GM23338 (cell line): Measurements from ENCODE around the gene OPN1LW. TPM values are rescaled to one million over a fixed set of nuclear protein-coding genes. Genes with fewer than 3 reads are reported as not detected.

Experiments
- ATAC-seq: fragments of 200-7000 bp; cut with Tn5 transposase; 3 replicates; pipeline ENCODE4 v1.9.1; 2020
- DNase-seq: peaks from one replicate; pipeline ENCODE4 v3.0.0-alpha.2; 2015; ENCODE audit warnings: low spot score
- H2AFZ ChIP-seq: fragments of 200-600 bp; sonication (generic); 2 replicates; pipeline ENCODE4 v1.8.0; 2016; ENCODE audit warnings: antibody characterized with exemption, mild to moderate bottlenecking, moderate library complexity
- H3F3A ChIP-seq: fragments of 200-600 bp; sonication (generic); replicated peaks from 2 replicates; pipeline ENCODE4 v1.8.0; 2017; ENCODE audit warnings: antibody characterized with exemption, mixed run types, low read depth
- H3K27ac ChIP-seq: fragments of 200-600 bp; sonication (generic); 2 replicates; pipeline ENCODE4 v1.6.1; 2016; ENCODE audit warnings: low read depth
- H3K27me3 ChIP-seq: fragments of 200-600 bp; sonication (generic); 2 replicates; pipeline ENCODE4 v1.8.0; 2016; ENCODE audit warnings: mild to moderate bottlenecking, mixed run types, moderate library complexity; ENCODE audit not compliant: insufficient read depth
- H3K36me3 ChIP-seq: fragments of 200-600 bp; sonication (generic); 2 replicates; pipeline ENCODE4 v1.8.0; 2016; ENCODE audit warnings: mild to moderate bottlenecking; ENCODE audit not compliant: insufficient read depth
- H3K4me1 ChIP-seq: fragments of 200-600 bp; sonication (generic); 2 replicates; pipeline ENCODE4 v1.8.0; 2016; ENCODE audit warnings: mild to moderate bottlenecking, moderate library complexity; ENCODE audit not compliant: insufficient read depth
- H3K4me2 ChIP-seq: fragments of 200-600 bp; sonication (generic); 2 replicates; pipeline ENCODE4 v1.7.1; 2017; ENCODE audit warnings: mixed run types
- H3K4me3 ChIP-seq: fragments of 200-600 bp; sonication (generic); 2 replicates; pipeline ENCODE4 v1.6.1; 2016; ENCODE audit warnings: mixed run types
- H3K79me2 ChIP-seq: fragments of 200-600 bp; sonication (generic); replicated peaks from 2 replicates; pipeline ENCODE4 v1.8.0; 2017; ENCODE audit warnings: mild to moderate bottlenecking; ENCODE audit not compliant: insufficient read depth
- H3K9me2 ChIP-seq: fragments of 200-600 bp; sonication (generic); 2 replicates; pipeline ENCODE4 v1.8.0; 2017; ENCODE audit not compliant: insufficient read depth
- H4K20me1 ChIP-seq: fragments of 200-600 bp; sonication (generic); replicated peaks from 2 replicates; pipeline ENCODE4 v1.8.0; 2017; ENCODE audit warnings: mild to moderate bottlenecking; ENCODE audit not compliant: insufficient read depth
- H3K27ac Mint-ChIP-seq: 2 replicates; pipeline ENCODE4 v1.8.0; 2020; ENCODE audit warnings: inconsistent platforms, mild to moderate bottlenecking, moderate library complexity, mixed read lengths
- H3K27me3 Mint-ChIP-seq: 3 replicates; pipeline ENCODE4 v1.8.0; 2022; ENCODE audit warnings: low read depth, mild to moderate bottlenecking, moderate library complexity, mixed read lengths, inconsistent platforms; ENCODE audit not compliant: insufficient read depth, poor library complexity
- H3K36me3 Mint-ChIP-seq: 3 replicates; pipeline ENCODE4 v1.8.0; 2021; ENCODE audit warnings: low read depth, mild to moderate bottlenecking, inconsistent platforms, moderate library complexity, mixed read lengths
- H3K4me1 Mint-ChIP-seq: 3 replicates; pipeline ENCODE4 v1.8.0; 2020; ENCODE audit warnings: mild to moderate bottlenecking, inconsistent platforms, mixed read lengths
- H3K4me3 Mint-ChIP-seq: 3 replicates; pipeline ENCODE4 v1.8.0; 2021; ENCODE audit warnings: moderate library complexity, mild to moderate bottlenecking, inconsistent platforms, mixed read lengths
- H3K9me3 Mint-ChIP-seq: 3 replicates; pipeline ENCODE4 v1.8.0; 2020; ENCODE audit warnings: moderate library complexity, mild to moderate bottlenecking, inconsistent platforms, mixed read lengths
- CREB1 ChIP-seq: fragments of 250-450 bp; sonication (Bioruptor Pico); IDR thresholded peaks from 2 replicates; pipeline ENCODE4 v1.5.0; 2020; ENCODE audit warnings: low read depth, mild to moderate bottlenecking, moderate library complexity
- EZH2 ChIP-seq: fragments of 200-600 bp; sonication (generic); IDR thresholded peaks from one replicate; pipeline ENCODE4 v1.8.0; 2017; ENCODE audit warnings: antibody characterized with exemption, mild to moderate bottlenecking, low read depth; ENCODE audit not compliant: unreplicated experiment
- JUNB ChIP-seq: IDR thresholded peaks from one replicate; pipeline ENCODE4 v1.6.1; 2016; ENCODE audit warnings: antibody characterized with exemption; ENCODE audit not compliant: unreplicated experiment
- NANOG ChIP-seq: IDR thresholded peaks from 2 replicates; pipeline ENCODE4 v1.6.1; 2016; ENCODE audit warnings: antibody characterized with exemption, borderline replicate concordance
- POLR2AphosphoS5 ChIP-seq: IDR thresholded peaks from 2 replicates; pipeline ENCODE4 v1.6.1; 2016; ENCODE audit warnings: antibody characterized with exemption, low read depth
- STAT1 ChIP-seq: IDR thresholded peaks from one replicate; pipeline ENCODE4 v1.6.1; 2016; ENCODE audit warnings: antibody characterized with exemption; ENCODE audit not compliant: unreplicated experiment
- ZNF114 ChIP-seq: fragments of 250-450 bp; sonication (Bioruptor Pico); IDR thresholded peaks from 2 replicates; pipeline ENCODE4 v1.5.0; 2020; ENCODE audit warnings: mild to moderate bottlenecking, moderate library complexity
- ZNF331 ChIP-seq: fragments of 250-450 bp; sonication (Bioruptor Pico); IDR thresholded peaks from 2 replicates; pipeline ENCODE4 v1.5.0; 2020; ENCODE audit warnings: low read depth, mild to moderate bottlenecking, moderate library complexity
- polyA plus RNA-seq: library from polyadenylated mRNA; unstranded; fragments of >200 nt; fragmentation: Nextera tagmentation; extraction: Ambion mirVana; gene quantifications from 2 replicates; pipeline ENCODE4 v1.2.1, GENCODE V29; 2016
- total RNA-seq: library from RNA; depleted of rRNA; stranded (reverse); fragments of >200 nt; shearing (Covaris generic); gene quantifications from 2 replicates; pipeline ENCODE4 v1.2.3, GENCODE V29; 2014
- TF ChIP-seq, protein P1 (sequence below): fragments of 250-450 bp; sonication (Bioruptor Pico); IDR thresholded peaks from 2 replicates; pipeline ENCODE4 v1.5.0; 2020; ENCODE audit warnings: mild to moderate bottlenecking, moderate library complexity
- TF ChIP-seq, protein P2 (sequence below): IDR thresholded peaks from one replicate; pipeline ENCODE4 v1.6.1; 2018; ENCODE audit warnings: antibody characterized with exemption; ENCODE audit not compliant: unreplicated experiment

Gene OPN1LW
- total and polyA plus RNA-seq, 2 experiments from 2014 or later, result not detected

DNA sequence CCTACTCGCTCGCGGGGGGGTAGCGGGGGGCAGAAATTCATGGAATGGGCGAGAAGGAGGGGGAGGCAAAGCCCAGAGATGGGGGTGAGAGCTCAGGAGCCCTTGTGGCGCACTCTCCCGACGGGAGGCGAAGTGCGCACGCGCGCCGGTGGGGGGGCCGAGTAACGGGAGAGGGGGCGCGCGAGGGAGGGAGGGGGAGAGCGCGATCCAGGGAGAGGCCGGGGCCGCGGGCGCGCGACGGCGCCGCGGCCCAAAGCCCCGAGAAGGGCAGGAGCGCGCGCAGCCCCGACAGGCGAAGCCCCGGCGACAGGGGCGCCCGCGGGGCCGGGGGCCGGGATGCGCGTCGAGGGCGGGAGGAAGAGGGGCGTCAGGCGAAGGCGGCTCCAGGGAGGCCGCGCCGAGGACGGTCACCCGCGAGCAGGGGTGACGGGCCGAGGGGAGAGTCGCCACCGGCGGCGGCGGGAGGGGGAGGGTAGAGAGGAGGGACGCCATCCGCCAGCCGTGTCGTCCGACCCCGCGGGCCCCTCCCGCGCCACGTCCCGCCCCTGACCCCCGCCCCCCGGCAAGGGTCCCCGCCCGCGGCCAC, 46.9 kb upstream of the OPN1LW start:
- ATAC-seq, result peak; percentile 53
- H3K27ac Mint-ChIP-seq, result no peak overlapping the region

DNA sequence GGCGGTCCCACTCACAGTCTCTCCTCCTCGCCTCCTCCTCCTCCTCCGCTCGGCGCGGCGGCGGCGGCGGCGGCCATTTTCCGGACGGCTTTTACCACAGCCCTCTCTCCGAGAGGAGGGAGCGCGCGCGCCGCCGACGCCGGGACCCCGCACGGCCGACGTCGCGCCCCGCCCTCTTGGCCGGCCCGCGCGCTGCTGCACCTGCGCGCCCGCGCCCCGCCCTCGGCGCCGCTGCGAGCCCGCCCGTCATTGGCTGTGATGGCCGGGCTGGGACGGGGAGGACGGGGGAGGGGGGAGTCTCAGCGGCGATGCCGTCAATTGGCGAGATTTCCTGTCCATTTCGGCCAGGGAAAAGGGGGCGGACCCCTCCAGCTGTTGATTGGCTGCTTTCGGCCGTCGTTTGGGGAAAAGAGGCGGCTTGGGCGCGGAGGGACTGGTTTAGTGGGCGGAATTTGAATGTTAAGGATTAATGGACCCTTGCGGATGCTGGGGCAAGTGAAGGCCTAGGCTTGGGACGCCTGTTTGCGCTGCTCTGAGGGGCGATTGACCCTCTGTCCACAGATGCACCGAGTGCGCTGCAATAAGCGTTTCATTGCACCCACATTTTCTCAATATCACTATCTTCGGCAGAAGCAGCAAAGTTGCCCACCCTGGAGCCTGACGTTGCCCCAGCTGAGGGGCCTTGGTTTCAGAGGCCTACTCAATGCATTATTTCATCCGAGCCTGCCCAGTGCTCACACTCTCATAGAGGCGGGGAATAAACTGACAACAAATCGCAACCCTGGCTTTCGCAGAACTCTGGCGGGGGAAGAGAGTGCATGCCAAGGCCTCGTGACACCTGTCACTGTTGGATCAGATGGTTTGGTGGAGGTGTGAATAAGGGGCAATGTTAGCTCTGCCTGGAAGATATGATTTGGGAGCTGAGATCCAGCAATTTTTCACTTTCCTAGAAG, 46.2 kb upstream of the OPN1LW start, which contains the start of gene MECP2:
Gene MECP2 (minus strand): TSS at position 129 of the 953 bp plus-strand sequence.
- Histone ChIP-seq H3K4me1 (peaks cover 27% of the 10 kb centered on the region), H3K27me3 (no peaks in the 10 kb centered on the region), H2AFZ (no peak within 1 kb of the TSS), H3K79me2 (peaks cover 38% of the 10 kb centered on the region), H3K27ac (0 out of 2 replicates have a peak within 1 kb of the TSS, but pooled peaks have one; percentile 59), H3K9me2 (no peaks in the 10 kb centered on the region), H3K4me3 (peak within 1 kb of the TSS; percentile 75), H4K20me1 (no peaks in the 10 kb centered on the region; the same call in 1 of the 2 replicates), H3K36me3 (no peaks in the 10 kb centered on the region), H3F3A (no peaks in the 10 kb centered on the region), H3K4me2 (peak within 1 kb of the TSS; percentile 87)
- Mint-ChIP-seq H3K9me3 (no peaks in the 10 kb centered on the region), H3K4me1 (peaks cover 36% of the 10 kb centered on the region), H3K27ac (peak within 1 kb of the TSS; percentile 52; the same call in 1 of the 2 replicates), H3K4me3 (peak within 1 kb of the TSS; percentile 85), H3K36me3 (no peaks in the 10 kb centered on the region), H3K27me3 (peaks cover 11% of the 10 kb centered on the region)
- DNase-seq (peak; percentile 94), ATAC-seq (peak; percentile 70)
- no peak for TF ChIP-seq EZH2
- TF ChIP-seq NANOG, result no peak
- TF ChIP-seq, protein P1, sequence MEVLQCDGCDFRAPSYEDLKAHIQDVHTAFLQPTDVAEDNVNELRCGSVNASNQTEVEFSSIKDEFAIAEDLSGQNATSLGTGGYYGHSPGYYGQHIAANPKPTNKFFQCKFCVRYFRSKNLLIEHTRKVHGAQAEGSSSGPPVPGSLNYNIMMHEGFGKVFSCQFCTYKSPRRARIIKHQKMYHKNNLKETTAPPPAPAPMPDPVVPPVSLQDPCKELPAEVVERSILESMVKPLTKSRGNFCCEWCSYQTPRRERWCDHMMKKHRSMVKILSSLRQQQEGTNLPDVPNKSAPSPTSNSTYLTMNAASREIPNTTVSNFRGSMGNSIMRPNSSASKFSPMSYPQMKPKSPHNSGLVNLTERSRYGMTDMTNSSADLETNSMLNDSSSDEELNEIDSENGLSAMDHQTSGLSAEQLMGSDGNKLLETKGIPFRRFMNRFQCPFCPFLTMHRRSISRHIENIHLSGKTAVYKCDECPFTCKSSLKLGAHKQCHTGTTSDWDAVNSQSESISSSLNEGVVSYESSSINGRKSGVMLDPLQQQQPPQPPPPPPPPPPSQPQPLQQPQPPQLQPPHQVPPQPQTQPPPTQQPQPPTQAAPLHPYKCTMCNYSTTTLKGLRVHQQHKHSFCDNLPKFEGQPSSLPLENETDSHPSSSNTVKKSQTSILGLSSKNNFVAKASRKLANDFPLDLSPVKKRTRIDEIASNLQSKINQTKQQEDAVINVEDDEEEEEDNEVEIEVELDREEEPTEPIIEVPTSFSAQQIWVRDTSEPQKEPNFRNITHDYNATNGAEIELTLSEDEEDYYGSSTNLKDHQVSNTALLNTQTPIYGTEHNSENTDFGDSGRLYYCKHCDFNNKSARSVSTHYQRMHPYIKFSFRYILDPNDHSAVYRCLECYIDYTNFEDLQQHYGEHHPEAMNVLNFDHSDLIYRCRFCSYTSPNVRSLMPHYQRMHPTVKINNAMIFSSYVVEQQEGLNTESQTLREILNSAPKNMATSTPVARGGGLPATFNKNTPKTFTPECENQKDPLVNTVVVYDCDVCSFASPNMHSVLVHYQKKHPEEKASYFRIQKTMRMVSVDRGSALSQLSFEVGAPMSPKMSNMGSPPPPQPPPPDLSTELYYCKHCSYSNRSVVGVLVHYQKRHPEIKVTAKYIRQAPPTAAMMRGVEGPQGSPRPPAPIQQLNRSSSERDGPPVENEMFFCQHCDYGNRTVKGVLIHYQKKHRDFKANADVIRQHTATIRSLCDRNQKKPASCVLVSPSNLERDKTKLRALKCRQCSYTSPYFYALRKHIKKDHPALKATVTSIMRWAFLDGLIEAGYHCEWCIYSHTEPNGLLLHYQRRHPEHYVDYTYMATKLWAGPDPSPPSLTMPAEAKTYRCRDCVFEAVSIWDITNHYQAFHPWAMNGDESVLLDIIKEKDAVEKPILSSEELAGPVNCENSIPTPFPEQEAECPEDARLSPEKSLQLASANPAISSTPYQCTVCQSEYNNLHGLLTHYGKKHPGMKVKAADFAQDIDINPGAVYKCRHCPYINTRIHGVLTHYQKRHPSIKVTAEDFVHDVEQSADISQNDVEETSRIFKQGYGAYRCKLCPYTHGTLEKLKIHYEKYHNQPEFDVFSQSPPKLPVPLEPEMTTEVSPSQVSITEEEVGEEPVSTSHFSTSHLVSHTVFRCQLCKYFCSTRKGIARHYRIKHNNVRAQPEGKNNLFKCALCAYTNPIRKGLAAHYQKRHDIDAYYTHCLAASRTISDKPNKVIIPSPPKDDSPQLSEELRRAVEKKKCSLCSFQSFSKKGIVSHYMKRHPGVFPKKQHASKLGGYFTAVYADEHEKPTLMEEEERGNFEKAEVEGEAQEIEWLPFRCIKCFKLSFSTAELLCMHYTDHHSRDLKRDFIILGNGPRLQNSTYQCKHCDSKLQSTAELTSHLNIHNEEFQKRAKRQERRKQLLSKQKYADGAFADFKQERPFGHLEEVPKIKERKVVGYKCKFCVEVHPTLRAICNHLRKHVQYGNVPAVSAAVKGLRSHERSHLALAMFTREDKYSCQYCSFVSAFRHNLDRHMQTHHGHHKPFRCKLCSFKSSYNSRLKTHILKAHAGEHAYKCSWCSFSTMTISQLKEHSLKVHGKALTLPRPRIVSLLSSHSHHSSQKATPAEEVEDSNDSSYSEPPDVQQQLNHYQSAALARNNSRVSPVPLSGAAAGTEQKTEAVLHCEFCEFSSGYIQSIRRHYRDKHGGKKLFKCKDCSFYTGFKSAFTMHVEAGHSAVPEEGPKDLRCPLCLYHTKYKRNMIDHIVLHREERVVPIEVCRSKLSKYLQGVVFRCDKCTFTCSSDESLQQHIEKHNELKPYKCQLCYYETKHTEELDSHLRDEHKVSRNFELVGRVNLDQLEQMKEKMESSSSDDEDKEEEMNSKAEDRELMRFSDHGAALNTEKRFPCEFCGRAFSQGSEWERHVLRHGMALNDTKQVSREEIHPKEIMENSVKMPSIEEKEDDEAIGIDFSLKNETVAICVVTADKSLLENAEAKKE (CRISPR knock-in tag), result no peak
- TF ChIP-seq, protein P2, sequence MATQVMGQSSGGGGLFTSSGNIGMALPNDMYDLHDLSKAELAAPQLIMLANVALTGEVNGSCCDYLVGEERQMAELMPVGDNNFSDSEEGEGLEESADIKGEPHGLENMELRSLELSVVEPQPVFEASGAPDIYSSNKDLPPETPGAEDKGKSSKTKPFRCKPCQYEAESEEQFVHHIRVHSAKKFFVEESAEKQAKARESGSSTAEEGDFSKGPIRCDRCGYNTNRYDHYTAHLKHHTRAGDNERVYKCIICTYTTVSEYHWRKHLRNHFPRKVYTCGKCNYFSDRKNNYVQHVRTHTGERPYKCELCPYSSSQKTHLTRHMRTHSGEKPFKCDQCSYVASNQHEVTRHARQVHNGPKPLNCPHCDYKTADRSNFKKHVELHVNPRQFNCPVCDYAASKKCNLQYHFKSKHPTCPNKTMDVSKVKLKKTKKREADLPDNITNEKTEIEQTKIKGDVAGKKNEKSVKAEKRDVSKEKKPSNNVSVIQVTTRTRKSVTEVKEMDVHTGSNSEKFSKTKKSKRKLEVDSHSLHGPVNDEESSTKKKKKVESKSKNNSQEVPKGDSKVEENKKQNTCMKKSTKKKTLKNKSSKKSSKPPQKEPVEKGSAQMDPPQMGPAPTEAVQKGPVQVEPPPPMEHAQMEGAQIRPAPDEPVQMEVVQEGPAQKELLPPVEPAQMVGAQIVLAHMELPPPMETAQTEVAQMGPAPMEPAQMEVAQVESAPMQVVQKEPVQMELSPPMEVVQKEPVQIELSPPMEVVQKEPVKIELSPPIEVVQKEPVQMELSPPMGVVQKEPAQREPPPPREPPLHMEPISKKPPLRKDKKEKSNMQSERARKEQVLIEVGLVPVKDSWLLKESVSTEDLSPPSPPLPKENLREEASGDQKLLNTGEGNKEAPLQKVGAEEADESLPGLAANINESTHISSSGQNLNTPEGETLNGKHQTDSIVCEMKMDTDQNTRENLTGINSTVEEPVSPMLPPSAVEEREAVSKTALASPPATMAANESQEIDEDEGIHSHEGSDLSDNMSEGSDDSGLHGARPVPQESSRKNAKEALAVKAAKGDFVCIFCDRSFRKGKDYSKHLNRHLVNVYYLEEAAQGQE, result no peak
- no peak for TF ChIP-seq JUNB
- no peak for TF ChIP-seq STAT1
- TF ChIP-seq ZNF114 (CRISPR knock-in tag), result no peak
- TF ChIP-seq ZNF331 (CRISPR knock-in tag), result no peak
- TF ChIP-seq POLR2AphosphoS5, result 0 out of 2 replicates have a peak, but pooled peaks have one; percentile 46

More for the DNA sequence above, 46.9 kb upstream of the OPN1LW start:
- Mint-ChIP-seq H3K4me3 (peak overlapping the region; percentile 85), H3K36me3 (no peaks in the 10 kb centered on the region), H3K27me3 (peaks cover 11% of the 10 kb centered on the region), H3K4me1 (peaks cover 44% of the 10 kb centered on the region), H3K9me3 (no peaks in the 10 kb centered on the region)
- Histone ChIP-seq H3K9me2 (no peaks in the 10 kb centered on the region), H3K4me2 (peak overlapping the region; percentile 87), H3K36me3 (no peaks in the 10 kb centered on the region), H4K20me1 (no peaks in the 10 kb centered on the region; the same call in 1 of the 2 replicates), H3K4me3 (peak overlapping the region; percentile 75), H3K27ac (no peak overlapping the region), H3K27me3 (no peaks in the 10 kb centered on the region), H3K4me1 (peaks cover 35% of the 10 kb centered on the region), H2AFZ (no peak overlapping the region), H3F3A (no peaks in the 10 kb centered on the region), H3K79me2 (peaks cover 45% of the 10 kb centered on the region)
- no peak for TF ChIP-seq ZNF331 (CRISPR knock-in tag)
- TF ChIP-seq POLR2AphosphoS5, result peak; percentile 33; the same call in 1 of the 2 replicates
- TF ChIP-seq CREB1 (CRISPR knock-in tag), result no peak
- TF ChIP-seq NANOG, result no peak
- peak; percentile 69 for DNase-seq
